Gastroesophageal sphincter (tissue), 3 donors: ENCODE measurements around the gene POLR2J3.
"Not testable (repeated sequence)": the region's sequence is repeated elsewhere in the genome, so short reads cannot be mapped to it uniquely, and the experiment has no call there.

ENCODE experiments used
- CTCF ChIP-seq, 4 experiments: fragments of 200-600 bp in 2 of 4; fragments of 450-650 bp in 2 of 4; sonication (generic) in 1 of 4; IDR thresholded peaks; one replicate each; pipeline ENCODE4 v1.5.1; 2017 to 2019; ENCODE audit warnings: antibody characterized with exemption in 4 of 4, mild to moderate bottlenecking in 2 of 4, moderate library complexity in 2 of 4
- EP300 ChIP-seq: sonication (generic); formaldehyde crosslinking; IDR thresholded peaks from one replicate; pipeline ENCODE4 v1.6.1; 2017; ENCODE audit warnings: antibody characterized with exemption, mild to moderate bottlenecking
- POLR2A ChIP-seq, 2 donors: fragments of 450-650 bp; IDR thresholded peaks; one replicate each; pipeline ENCODE4 v1.6.1; 2017; ENCODE audit warnings: antibody characterized with exemption in 2 of 2, mild to moderate bottlenecking in 2 of 2, moderate library complexity in 1 of 2
- POLR2AphosphoS5 ChIP-seq: sonication (generic); formaldehyde crosslinking; IDR thresholded peaks from one replicate; pipeline ENCODE4 v1.6.1; 2017; ENCODE audit warnings: antibody characterized with exemption

DNA sequence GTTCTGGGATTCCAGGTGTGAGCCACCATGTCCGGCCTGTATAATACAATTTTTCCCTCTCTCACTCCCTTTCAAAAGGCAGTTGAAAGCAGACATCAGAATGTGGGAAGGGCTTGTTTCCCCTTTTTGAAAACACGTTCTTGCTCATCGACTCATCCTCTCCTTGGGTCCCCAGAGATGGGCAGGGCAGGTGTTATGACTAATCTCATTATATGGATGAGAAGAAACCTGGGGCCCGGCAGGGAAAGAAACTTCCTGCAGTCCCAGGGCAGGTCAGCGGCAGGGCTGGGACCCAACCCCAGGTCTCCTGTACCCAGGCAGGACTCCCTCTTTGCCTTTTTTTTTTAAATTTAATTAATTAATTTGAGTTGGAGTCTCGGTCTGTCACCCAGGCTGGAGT is 26.0 kb downstream of the POLR2J3 start:
- not testable (repeated sequence) for TF ChIP-seq POLR2A (IDR thresholded peaks at IDR 0.05); CTCF (IDR thresholded peaks at IDR 0.05); EP300; POLR2AphosphoS5
